Osteoblast (primary cell): ENCODE results near the gene SHANK1. TPM values are rescaled to one million over a fixed set of nuclear protein-coding genes. Genes with fewer than 3 reads are reported as not detected.

Experiments
- DNase-seq: peaks from one replicate; pipeline ENCODE4 v3.0.0; 2011; ENCODE audit warnings: low spot score, mixed read lengths; ENCODE audit not compliant: insufficient read length; ENCODE audit errors: missing footprints
- H2AFZ ChIP-seq: 2 replicates; pipeline ENCODE4 v1.6.0; 2011; ENCODE audit warnings: mild to moderate bottlenecking, low read length
- H3K27ac ChIP-seq: 2 replicates; pipeline ENCODE4 v1.5.1; 2011; ENCODE audit warnings: mild to moderate bottlenecking, low read depth, low read length, moderate library complexity
- H3K27me3 ChIP-seq: 2 replicates; pipeline ENCODE4 v1.6.0; 2012; ENCODE audit warnings: mild to moderate bottlenecking, control low read depth, inconsistent platforms, low read length, moderate library complexity; ENCODE audit not compliant: insufficient read depth
- H3K36me3 ChIP-seq: 2 replicates; pipeline ENCODE4 v1.5.1; 2011; ENCODE audit warnings: mild to moderate bottlenecking, low read length, control low read depth, moderate library complexity; ENCODE audit not compliant: insufficient read depth
- H3K4me1 ChIP-seq: 2 replicates; pipeline ENCODE4 v1.5.1; 2011; ENCODE audit warnings: mild to moderate bottlenecking, low read length, control low read depth, moderate library complexity; ENCODE audit not compliant: insufficient read depth
- H3K4me2 ChIP-seq: 2 replicates; pipeline ENCODE4 v1.6.0; 2011; ENCODE audit warnings: mild to moderate bottlenecking, low read length; ENCODE audit not compliant: insufficient read depth
- H3K4me3 ChIP-seq: fragments of 200-600 bp; sonication (generic); 3 replicates; pipeline ENCODE4 v1.5.1; 2012; ENCODE audit warnings: mild to moderate bottlenecking, low read length, inconsistent platforms; ENCODE audit not compliant: insufficient read depth
- H3K79me2 ChIP-seq: 2 replicates; pipeline ENCODE4 v1.6.0; 2012; ENCODE audit warnings: mild to moderate bottlenecking, low read length, control low read depth, inconsistent platforms; ENCODE audit not compliant: insufficient read depth
- H3K9me3 ChIP-seq: 2 replicates; pipeline ENCODE4 v1.5.1; 2011; ENCODE audit warnings: low read depth, low read length, control low read depth
- H4K20me1 ChIP-seq: 2 replicates; pipeline ENCODE4 v1.6.0; 2012; ENCODE audit warnings: mild to moderate bottlenecking, low read length, control low read depth; ENCODE audit not compliant: insufficient read depth
- CTCF ChIP-seq: IDR thresholded peaks from 2 replicates; pipeline ENCODE4 v1.5.1; 2011; ENCODE audit warnings: mild to moderate bottlenecking, low read depth, low read length, moderate library complexity; ENCODE audit errors: extremely low read depth
- total RNA-seq: library from RNA; depleted of rRNA; stranded (reverse); fragments of >200 nt; gene quantifications from 2 replicates; pipeline ENCODE4 v1.2.3, GENCODE V29; 2012

Gene SHANK1
- total RNA-seq, 1 donor = 1.1 TPM

DNA sequence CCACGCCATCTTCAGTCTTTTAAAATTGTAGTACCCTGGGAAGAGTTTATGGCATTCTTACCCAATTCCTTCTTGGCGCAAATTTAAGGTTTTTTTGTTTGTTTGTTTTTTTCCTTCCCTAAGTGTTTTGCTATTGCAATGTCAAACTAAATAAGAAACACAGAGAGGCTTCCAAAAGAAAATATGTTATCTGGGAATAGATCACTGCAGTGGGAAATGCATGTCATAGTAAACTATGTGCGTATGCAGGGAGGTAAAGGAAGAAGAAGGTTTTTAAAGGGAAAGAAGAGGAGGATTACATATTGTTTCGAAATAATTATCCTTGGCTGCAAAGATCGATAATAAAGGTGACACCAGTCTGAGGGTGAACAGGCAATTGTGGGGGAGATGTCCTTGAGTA is 16.7 kb upstream of the SHANK1 start:
- H3K79me2 ChIP-seq = no peaks in the 10 kb centered on the region
- no peaks in the 10 kb centered on the region for H4K20me1 ChIP-seq
- H3K36me3 ChIP-seq = no peaks in the 10 kb centered on the region
- no peak for TF ChIP-seq CTCF
- H3K27me3 ChIP-seq = peaks cover 24% of the 10 kb centered on the region
- no peaks in the 10 kb centered on the region for H3K4me1 ChIP-seq
- H2AFZ ChIP-seq = no peak overlapping the region
- DNase-seq = no peak
- no peaks in the 10 kb centered on the region for H3K9me3 ChIP-seq
- no peak overlapping the region for H3K4me3 ChIP-seq
- no peak overlapping the region for H3K4me2 ChIP-seq
- no peak overlapping the region for H3K27ac ChIP-seq

DNA sequence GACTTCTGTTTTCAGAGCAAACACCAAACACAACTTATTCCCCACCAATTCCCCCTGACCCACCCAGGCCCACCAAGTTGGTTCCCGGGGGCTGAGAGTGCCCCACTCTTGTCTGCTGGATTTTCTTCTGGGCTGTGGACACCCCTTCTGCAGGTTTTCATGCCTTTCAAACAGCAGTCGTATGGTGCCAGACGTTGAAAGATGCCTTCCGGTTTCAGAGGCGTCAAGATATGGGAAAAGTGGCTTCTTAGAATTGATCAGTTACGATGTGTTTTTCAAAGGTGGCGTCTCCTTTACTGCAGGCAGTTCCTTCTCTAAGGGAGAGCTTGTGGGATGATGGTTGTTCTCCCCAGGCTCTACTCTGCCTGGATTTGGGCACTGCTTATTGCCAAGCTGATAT is 16.3 kb upstream of the SHANK1 start:
- DNase-seq = no peak
- no peaks in the 10 kb centered on the region for H3K9me3 ChIP-seq
- H3K4me3 ChIP-seq = no peak overlapping the region
- H3K4me1 ChIP-seq = no peaks in the 10 kb centered on the region
- H4K20me1 ChIP-seq = no peaks in the 10 kb centered on the region
- TF ChIP-seq CTCF = no peak
- no peaks in the 10 kb centered on the region for H3K36me3 ChIP-seq
- H3K27me3 ChIP-seq = peaks cover 24% of the 10 kb centered on the region
- H2AFZ ChIP-seq = no peak overlapping the region
- no peak overlapping the region for H3K27ac ChIP-seq
- H3K4me2 ChIP-seq = no peak overlapping the region
- no peaks in the 10 kb centered on the region for H3K79me2 ChIP-seq

GRCh38 chr19:50729894-50730293 is 10.3 kb upstream of the SHANK1 start:
- TF ChIP-seq CTCF = no peak
- DNase-seq = no peak
- H3K4me3 ChIP-seq = no peak overlapping the region
- H3K4me2 ChIP-seq = no peak overlapping the region
- H3K4me1 ChIP-seq = peaks cover 10% of the 10 kb centered on the region
- no peak overlapping the region for H2AFZ ChIP-seq
- peaks cover 2% of the 10 kb centered on the region for H3K27me3 ChIP-seq
- no peaks in the 10 kb centered on the region for H3K9me3 ChIP-seq
- peaks cover 12% of the 10 kb centered on the region for H3K36me3 ChIP-seq
- no peak overlapping the region for H3K27ac ChIP-seq
- peaks cover 16% of the 10 kb centered on the region for H3K79me2 ChIP-seq
- H4K20me1 ChIP-seq = peaks cover 14% of the 10 kb centered on the region

- Histone ChIP-seq H3K4me2 (peak overlapping the region; percentile 60), H3K4me1 (peaks cover 14% of the 10 kb centered on the region)
- DNase-seq = peak; percentile 91
Observed at GRCh38 chr19:50728084-50728737, 8.6 kb upstream of the SHANK1 start.

More at GRCh38 chr19:50728084-50728737, 8.6 kb upstream of the SHANK1 start:
- H3K4me3 ChIP-seq = peak overlapping the region; percentile 34
- H3K27me3 ChIP-seq = no peaks in the 10 kb centered on the region
- H3K79me2 ChIP-seq = peaks cover 25% of the 10 kb centered on the region
- no peak overlapping the region for H3K27ac ChIP-seq
- no peak for TF ChIP-seq CTCF
- H3K36me3 ChIP-seq = peaks cover 12% of the 10 kb centered on the region
- H2AFZ ChIP-seq = peak overlapping the region; percentile 39
- H4K20me1 ChIP-seq = peaks cover 14% of the 10 kb centered on the region
- no peaks in the 10 kb centered on the region for H3K9me3 ChIP-seq
